GM23248 (cell line): ENCODE results near the gene ALKAL2. TPM values are rescaled to one million over a fixed set of nuclear protein-coding genes. Genes with fewer than 3 reads are reported as not detected.

ENCODE experiments used
- DNase-seq: peaks from one replicate; pipeline ENCODE4 v3.0.0-alpha.2; 2015
- H2AFZ ChIP-seq: fragments of 200-600 bp; sonication (generic); 2 replicates; pipeline ENCODE4 v1.6.1; 2016; ENCODE audit warnings: antibody characterized with exemption
- H3F3A ChIP-seq: fragments of 200-600 bp; sonication (generic); 2 replicates; pipeline ENCODE4 v1.6.1; 2016; ENCODE audit warnings: mild to moderate bottlenecking, antibody characterized with exemption, mixed run types; ENCODE audit not compliant: insufficient read depth
- H3K27ac ChIP-seq: fragments of 200-600 bp; sonication (generic); 2 replicates; pipeline ENCODE4 v1.5.1; 2016; ENCODE audit warnings: mild to moderate bottlenecking
- H3K27me3 ChIP-seq: fragments of 200-600 bp; sonication (generic); replicated peaks from 2 replicates; pipeline ENCODE4 v1.6.1; 2016; ENCODE audit warnings: mild to moderate bottlenecking; ENCODE audit not compliant: insufficient read depth
- H3K36me3 ChIP-seq: fragments of 200-600 bp; sonication (generic); 2 replicates; pipeline ENCODE4 v1.6.1; 2016; ENCODE audit warnings: low read depth, mild to moderate bottlenecking
- H3K4me1 ChIP-seq: fragments of 200-600 bp; sonication (generic); 2 replicates; pipeline ENCODE4 v1.6.1; 2016; ENCODE audit warnings: mild to moderate bottlenecking; ENCODE audit not compliant: insufficient read depth
- H3K4me2 ChIP-seq: fragments of 200-600 bp; sonication (generic); one replicate; pipeline ENCODE4 v1.6.1; 2016; ENCODE audit warnings: mild to moderate bottlenecking; ENCODE audit not compliant: unreplicated experiment
- H3K4me3 ChIP-seq: fragments of 200-600 bp; sonication (generic); 2 replicates; pipeline ENCODE4 v1.5.1; 2016; ENCODE audit warnings: mild to moderate bottlenecking
- H3K79me2 ChIP-seq: fragments of 200-600 bp; sonication (generic); 2 replicates; pipeline ENCODE4 v1.6.1; 2016; ENCODE audit warnings: mild to moderate bottlenecking; ENCODE audit not compliant: insufficient read depth
- H3K9ac ChIP-seq: fragments of 200-600 bp; sonication (generic); 2 replicates; pipeline ENCODE4 v1.6.1; 2016; ENCODE audit warnings: mild to moderate bottlenecking
- H3K9me2 ChIP-seq: fragments of 200-600 bp; sonication (generic); 2 replicates; pipeline ENCODE4 v1.6.1; 2016; ENCODE audit warnings: mixed run types, mild to moderate bottlenecking, moderate library complexity; ENCODE audit not compliant: insufficient read depth
- H3K9me3 ChIP-seq: fragments of 200-600 bp; sonication (generic); one replicate; pipeline ENCODE4 v1.6.1; 2017; ENCODE audit warnings: low read depth
- H4K20me1 ChIP-seq: fragments of 200-600 bp; sonication (generic); 2 replicates; pipeline ENCODE4 v1.6.0; 2016; ENCODE audit not compliant: insufficient read depth
- EZH2 ChIP-seq: fragments of 200-600 bp; sonication (generic); IDR thresholded peaks from 2 replicates; pipeline ENCODE4 v1.6.1; 2018; ENCODE audit warnings: antibody characterized with exemption, mild to moderate bottlenecking; ENCODE audit not compliant: insufficient read depth, poor library complexity, severe bottlenecking
- EZH2phosphoT487 ChIP-seq: fragments of 200-600 bp; sonication (generic); IDR thresholded peaks from 2 replicates; pipeline ENCODE4 v1.6.1; 2018; ENCODE audit warnings: antibody characterized with exemption, moderate library complexity, mild to moderate bottlenecking, low read depth; ENCODE audit not compliant: insufficient read depth
- WGBS, 2 experiments: methylation state at CpG; one replicate each; pipeline ENCODE4 v1.1.6; 2015 to 2017; ENCODE audit warnings: low lambda C conversion rate in 2 of 2, low coverage in 1 of 2; ENCODE audit errors: missing lambda C conversion rate in 2 of 2; 5-methylcytosine and 5-hydroxymethylcytosine counted together
- in situ Hi-C: fragments of 300-500 bp; cut with MboI; formaldehyde crosslinking; loops from 2 replicates; pipeline ENCODE4 v1.15.0; 2020
- polyA plus RNA-seq: library from polyadenylated mRNA; unstranded; fragments of >200 nt; fragmentation: Nextera tagmentation; extraction: Ambion mirVana; gene quantifications from 2 replicates; pipeline ENCODE4 v1.2.1, GENCODE V29; 2016
- total RNA-seq: library from RNA; depleted of rRNA; stranded (reverse); fragments of >200 nt; shearing (Covaris generic); gene quantifications from 2 replicates; pipeline ENCODE4 v1.2.3, GENCODE V29; 2014

ALKAL2 gene
- total and polyA plus RNA-seq, 2 experiments from 2014 or later, result not detected

DNA sequence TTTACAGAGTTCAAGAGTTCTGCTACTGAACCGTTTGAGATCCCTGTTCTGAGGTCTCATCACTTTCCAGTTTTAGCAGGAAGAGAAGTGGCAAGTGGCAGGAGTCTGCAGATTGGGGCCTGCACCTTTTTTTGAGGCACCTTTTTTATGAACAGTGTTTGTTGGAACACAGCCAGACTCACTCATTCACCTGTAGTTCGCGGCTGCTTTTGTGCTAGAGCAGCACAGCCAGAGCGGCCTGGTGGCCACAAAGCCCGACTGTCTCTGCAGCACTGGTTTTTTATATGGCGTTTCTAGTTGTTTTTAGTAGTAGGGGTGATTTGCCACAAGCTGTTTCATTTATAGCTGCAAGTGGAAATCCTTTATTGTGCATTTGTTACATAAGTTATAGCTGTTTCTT lies 14.6 kb downstream of the ALKAL2 start:
- WGBS, 2 experiments, result 46 to 50% methylated on average over 6 of the region's 6 CpGs

DNA sequence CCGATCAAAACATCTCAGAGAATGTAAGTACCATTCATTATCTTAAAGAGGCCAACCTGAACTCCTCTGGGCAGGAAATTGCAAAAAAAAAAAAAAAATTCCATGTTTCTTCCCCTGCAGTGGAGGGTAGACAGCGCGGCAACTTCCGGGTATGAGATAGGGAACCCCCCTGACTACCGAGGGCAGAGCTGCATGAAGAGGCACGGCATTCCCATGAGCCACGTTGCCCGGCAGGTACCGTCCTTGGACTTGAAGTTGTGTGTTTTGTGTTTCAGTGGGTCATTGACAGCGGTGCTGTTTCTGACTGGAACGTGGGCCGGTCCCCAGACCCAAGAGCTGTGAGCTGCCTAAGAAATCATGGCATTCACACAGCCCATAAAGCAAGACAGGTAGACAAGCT lies 16.0 kb downstream of the ALKAL2 start:
- Histone ChIP-seq H3K27me3 (no peaks in the 10 kb centered on the region), H3K27ac (no peak overlapping the region), H3F3A (no peaks in the 10 kb centered on the region; the same call in 1 of the 2 replicates), H4K20me1 (peaks cover 23% of the 10 kb centered on the region), H3K36me3 (peaks cover 4% of the 10 kb centered on the region; the same call in 1 of the 2 replicates), H3K9me2 (no peaks in the 10 kb centered on the region), H3K4me1 (no peaks in the 10 kb centered on the region; the same call in 1 of the 2 replicates), H3K9me3 (no peaks in the 10 kb centered on the region), H3K4me2 (no peak overlapping the region), H3K4me3 (no peak overlapping the region), H3K9ac (no peak overlapping the region), H3K79me2 (peaks cover 100% of the 10 kb centered on the region), H2AFZ (no peak overlapping the region)
- 94% methylated on average over 12 of the region's 12 CpGs for WGBS, 2 experiments
- no peak for DNase-seq
- TF ChIP-seq EZH2 (no peak), EZH2phosphoT487 (no peak)
- in situ Hi-C loops, result no loop called here

More for the DNA sequence above, 14.6 kb downstream of the ALKAL2 start:
- Histone ChIP-seq H3K4me3 (no peak overlapping the region), H3F3A (no peaks in the 10 kb centered on the region; the same call in 1 of the 2 replicates), H3K4me2 (no peak overlapping the region), H3K9ac (no peak overlapping the region), H3K9me3 (no peaks in the 10 kb centered on the region), H3K27me3 (no peaks in the 10 kb centered on the region), H3K79me2 (peaks cover 100% of the 10 kb centered on the region), H3K4me1 (no peaks in the 10 kb centered on the region), H3K9me2 (no peaks in the 10 kb centered on the region), H4K20me1 (peaks cover 16% of the 10 kb centered on the region), H3K27ac (no peak overlapping the region), H2AFZ (no peak overlapping the region), H3K36me3 (peaks cover 19% of the 10 kb centered on the region)
- in situ Hi-C loops, result no loop called here
- DNase-seq, result no peak
- no peak for TF ChIP-seq EZH2phosphoT487
- no peak for TF ChIP-seq EZH2

- peaks cover 100% of the 10 kb centered on the region for H3K79me2 ChIP-seq
- no peak overlapping the region for H3K4me2 ChIP-seq
- no peak overlapping the region for H3K4me3 ChIP-seq
- no peak overlapping the region for H3K9ac ChIP-seq
- no peaks in the 10 kb centered on the region for H3K27me3 ChIP-seq
- peaks cover 4% of the 10 kb centered on the region for H3K4me1 ChIP-seq
- in situ Hi-C loops, result no loop called here
- H2AFZ ChIP-seq, result no peak overlapping the region
- H3K9me3 ChIP-seq, result no peaks in the 10 kb centered on the region
- no peak overlapping the region for H3K27ac ChIP-seq
- H4K20me1 ChIP-seq, result peaks cover 23% of the 10 kb centered on the region
- no peaks in the 10 kb centered on the region for H3K9me2 ChIP-seq
- no peak for DNase-seq
- no peak for TF ChIP-seq EZH2phosphoT487
- no peak for TF ChIP-seq EZH2
- no peaks in the 10 kb centered on the region; the same call in 1 of the 2 replicates for H3F3A ChIP-seq
- 0 out of 2 replicates have a peak, but pooled peaks cover 4% of the 10 kb centered on the region for H3K36me3 ChIP-seq
- 96% methylated on average over 4 of the region's 4 CpGs for WGBS, 2 experiments
These were observed 17.0 kb downstream of the ALKAL2 start for GRCh38 chr2:270861-271260.

GRCh38 chr2:269356-270030 lies 18.4 kb downstream of the ALKAL2 start:
- no peak overlapping the region for H3K4me3 ChIP-seq

More at GRCh38 chr2:269356-270030, 18.4 kb downstream of the ALKAL2 start:
- TF ChIP-seq EZH2phosphoT487 (no peak), EZH2 (no peak)
- no peaks in the 10 kb centered on the region for H3K27me3 ChIP-seq
- no peaks in the 10 kb centered on the region; the same call in 1 of the 2 replicates for H3F3A ChIP-seq
- H2AFZ ChIP-seq, result no peak overlapping the region
- H3K9me2 ChIP-seq, result no peaks in the 10 kb centered on the region
- H4K20me1 ChIP-seq, result peaks cover 23% of the 10 kb centered on the region
- 47 to 56% methylated on average over 4 of the region's 4 CpGs for WGBS, 2 experiments
- peaks cover 97% of the 10 kb centered on the region for H3K79me2 ChIP-seq
- H3K36me3 ChIP-seq, result 0 out of 2 replicates have a peak, but pooled peaks cover 4% of the 10 kb centered on the region
- no peak for DNase-seq
- no peak overlapping the region for H3K9ac ChIP-seq
- H3K4me1 ChIP-seq, result peaks cover 7% of the 10 kb centered on the region
- no peak overlapping the region for H3K4me2 ChIP-seq
- in situ Hi-C loops, result no loop called here
- H3K27ac ChIP-seq, result no peak overlapping the region
- H3K9me3 ChIP-seq, result no peaks in the 10 kb centered on the region
